GM18508 (cell line): ENCODE results near the gene GCLC.

ENCODE experiments used
- ATAC-seq: cut with Tn5 transposase; IDR thresholded peaks from one replicate; pipeline ENCODE4 v1.9.1; 2021; ENCODE audit warnings: moderate number of reproducible peaks; ENCODE audit not compliant: insufficient read depth, unreplicated experiment

Gene GCLC

DNA sequence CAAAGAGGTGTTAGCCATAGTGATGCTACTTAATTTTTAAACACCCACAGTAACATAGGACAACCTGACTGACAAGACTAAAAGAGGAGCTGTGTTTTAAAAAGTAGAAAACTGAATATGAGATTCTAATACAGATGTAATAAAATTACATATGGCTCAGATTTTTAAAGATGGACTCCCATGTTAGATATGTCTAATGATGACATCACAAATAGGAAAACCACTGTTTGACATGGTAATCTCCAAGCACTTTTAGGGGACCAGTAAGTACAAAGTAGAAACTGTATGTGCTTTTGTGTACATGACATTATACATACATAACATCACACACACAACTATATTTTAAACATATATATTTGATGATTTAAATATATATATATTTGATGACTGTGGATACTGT is 16.8 kb downstream of the GCLC start:
- ATAC-seq, result no peak

DNA sequence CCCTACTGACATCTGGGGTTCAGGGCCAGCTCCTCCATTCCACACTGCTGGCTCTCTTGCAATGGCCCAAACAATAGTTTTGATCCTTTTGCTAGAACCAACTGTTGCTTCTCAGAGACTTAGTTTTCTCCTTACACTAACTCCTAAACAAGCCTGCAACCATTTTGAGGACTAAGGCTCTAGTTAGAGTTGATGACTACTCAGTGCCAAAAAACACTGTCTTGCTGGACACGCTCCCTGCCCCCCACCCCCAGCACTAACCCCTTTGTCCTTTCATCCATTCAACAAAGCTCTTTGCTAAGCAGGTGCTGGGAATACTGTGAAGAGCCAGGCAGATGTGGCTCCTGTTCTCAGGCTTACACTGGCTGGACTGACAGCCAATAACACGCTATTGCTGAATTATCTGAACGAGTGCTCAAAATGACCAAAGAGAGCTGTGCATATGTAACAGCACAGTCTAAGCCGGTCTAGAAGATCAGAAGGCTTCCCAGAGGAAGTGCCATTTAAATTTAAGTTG is 17.6 kb downstream of the GCLC start:
- ATAC-seq, result no peak

DNA sequence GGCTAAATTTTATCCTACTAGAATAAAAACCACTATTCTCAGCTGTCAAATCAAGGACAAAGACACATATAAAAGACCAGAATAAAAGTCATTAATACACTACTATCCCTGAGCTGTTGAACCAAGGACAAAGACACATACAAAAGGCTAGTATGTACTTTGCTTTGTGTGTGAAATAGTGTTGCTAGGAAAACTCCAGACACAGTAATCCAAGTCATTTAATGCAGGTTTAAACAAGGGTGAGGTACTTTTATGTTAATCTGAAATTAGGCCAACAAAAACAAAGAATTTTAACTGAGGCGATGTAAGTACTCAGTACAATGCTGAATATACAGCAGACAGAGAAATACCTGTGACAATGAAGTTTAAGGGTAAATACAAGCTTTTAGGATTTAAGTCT is 18.9 kb downstream of the GCLC start:
- ATAC-seq, result no peak

DNA sequence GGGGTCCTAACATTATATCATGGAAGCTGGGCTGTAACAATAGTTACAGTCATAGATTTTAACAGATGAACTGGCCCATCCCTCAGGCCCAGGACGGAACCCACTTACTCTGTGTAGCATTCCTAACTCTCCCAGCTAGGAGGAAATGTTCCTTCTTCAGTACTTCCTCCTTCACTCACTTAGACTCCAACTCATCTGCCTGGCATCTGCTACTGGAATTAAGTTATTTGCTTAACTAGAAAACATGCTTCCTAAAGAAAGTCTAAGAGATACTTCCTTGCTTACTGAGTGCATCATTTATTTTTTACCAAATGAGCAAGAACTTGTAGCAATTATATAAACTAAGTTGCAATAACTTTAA is 20.5 kb downstream of the GCLC start:
- ATAC-seq, result no peak

DNA sequence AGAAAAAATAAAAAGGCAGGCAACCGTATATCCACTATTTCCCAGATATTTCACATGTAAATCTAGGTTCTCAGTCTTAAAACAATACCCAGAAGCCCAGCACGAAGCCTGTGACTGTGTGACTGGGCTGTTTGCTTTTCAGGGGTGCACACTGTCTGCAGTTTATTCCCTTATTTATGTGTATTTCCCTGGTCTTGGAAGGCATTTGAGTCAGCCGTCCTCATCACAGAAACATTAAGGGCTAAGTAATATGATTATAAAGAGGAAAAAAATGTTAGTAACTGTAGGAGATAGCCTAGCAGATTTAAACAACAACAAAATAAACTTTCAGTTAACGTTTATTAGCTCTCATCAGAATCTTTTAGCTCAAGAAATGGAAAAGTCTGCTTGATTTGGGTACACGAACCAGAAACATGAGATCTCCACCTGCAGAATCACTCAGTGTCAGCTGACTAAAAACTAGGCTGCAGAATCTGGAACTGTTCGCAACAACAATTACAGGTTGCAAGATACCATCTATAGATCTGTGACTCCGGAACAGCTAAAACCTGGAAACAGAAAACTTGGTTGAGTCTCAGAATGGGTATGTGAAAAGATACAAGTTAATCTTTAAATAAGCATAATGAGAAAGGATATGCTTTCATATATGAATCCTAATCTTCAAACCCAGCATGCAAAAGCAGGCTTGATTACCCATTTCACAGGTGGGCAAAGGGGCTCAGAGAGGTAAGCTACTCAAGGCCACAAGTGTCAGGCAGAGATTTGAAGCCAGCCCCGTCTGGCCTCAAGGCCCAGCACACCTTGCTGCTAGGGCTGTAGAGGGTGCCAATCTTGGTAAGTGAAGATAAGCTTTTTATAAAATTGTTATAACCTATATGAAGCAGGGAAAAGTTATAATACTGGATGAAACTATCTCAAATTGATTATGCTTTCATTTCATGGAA is 21.1 kb downstream of the GCLC start:
- ATAC-seq, result no peak

DNA sequence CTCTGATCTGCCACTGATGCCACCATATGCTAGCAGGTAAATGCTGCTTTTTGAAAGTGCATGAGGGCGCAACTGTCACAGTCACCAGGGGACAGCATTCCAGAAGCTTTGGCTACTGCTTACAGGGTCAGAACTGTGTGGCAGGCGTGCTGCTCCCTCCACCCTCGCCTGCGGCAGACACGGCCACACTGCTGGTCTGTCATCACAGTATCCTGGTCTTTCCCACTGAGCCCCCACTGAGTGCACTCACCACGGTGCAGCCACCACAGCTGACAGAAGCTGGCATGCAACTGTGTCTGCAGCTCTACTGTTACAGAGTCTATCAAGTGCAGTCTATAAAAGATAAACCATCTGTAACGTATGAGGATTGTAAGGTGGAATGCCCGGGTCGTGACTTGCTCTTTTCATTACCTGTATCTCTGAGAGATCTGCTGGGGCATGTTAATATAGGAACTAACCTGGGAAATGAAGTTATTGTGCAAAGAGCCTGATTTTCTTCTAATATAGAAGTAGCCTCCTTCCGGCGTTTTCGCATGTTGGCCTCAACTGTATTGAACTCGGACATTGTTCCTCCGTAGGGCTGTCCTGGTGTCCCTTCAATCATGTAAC is 24.5 kb downstream of the GCLC start:
- ATAC-seq, result no peak

DNA sequence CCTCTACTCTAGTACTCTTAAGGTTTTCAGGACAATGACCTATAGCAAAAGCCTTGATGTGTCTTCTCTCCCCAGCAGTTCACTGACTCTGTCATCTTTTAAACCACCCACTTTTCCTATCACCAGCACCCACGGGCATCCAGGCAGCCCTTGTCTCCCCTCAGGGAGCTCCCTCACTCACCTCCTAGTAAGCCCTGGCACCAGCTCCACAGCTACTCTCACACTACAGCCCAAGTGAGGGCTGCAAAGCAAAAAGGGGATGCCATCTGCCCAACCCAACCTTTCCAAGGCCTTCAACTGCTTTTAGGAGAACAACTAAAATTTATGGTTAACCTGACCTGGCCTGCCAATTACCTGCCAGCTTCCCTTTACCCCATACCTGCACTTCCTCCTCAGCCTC is 26.0 kb downstream of the GCLC start:
- ATAC-seq, result no peak

DNA sequence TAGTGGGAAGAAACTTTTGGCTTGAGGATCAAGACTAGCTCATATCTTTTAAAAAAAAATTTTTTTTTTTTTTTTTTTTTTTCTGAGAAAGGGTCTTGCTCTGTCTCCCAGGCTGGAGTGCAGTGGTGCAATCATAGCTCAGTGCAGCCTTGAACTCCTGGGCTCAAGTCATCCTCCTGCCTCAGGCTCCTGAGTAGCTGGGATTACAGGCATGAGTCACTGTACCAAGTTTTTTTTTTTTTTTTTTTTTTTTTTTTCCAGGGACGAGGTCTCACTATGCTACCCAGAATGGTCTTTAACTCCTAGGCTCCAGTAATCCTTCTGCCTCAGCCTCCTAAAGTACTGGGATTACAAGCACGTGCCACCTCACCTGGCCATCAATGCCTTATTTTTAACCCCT is 27.9 kb downstream of the GCLC start:
- no peak for ATAC-seq

DNA sequence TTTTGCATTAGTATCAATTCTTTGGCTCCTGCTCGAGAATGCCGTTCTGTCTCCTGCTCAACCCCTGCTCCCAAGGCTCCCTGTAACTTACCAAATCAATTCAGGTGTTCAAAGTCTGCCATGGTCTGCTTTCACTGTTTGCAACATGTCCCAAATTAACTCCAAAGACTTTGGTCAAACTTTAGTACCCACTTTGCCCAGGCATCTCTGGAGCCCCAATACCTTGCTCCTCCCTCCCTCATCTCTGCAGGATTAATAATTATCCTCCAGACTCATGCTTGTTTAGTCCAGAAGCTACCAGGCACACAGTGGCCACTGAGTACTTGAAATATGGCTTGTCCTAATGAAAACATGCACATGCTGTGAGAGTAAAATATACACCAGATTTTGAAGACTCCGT is 30.2 kb downstream of the GCLC start:
- ATAC-seq, result no peak

DNA sequence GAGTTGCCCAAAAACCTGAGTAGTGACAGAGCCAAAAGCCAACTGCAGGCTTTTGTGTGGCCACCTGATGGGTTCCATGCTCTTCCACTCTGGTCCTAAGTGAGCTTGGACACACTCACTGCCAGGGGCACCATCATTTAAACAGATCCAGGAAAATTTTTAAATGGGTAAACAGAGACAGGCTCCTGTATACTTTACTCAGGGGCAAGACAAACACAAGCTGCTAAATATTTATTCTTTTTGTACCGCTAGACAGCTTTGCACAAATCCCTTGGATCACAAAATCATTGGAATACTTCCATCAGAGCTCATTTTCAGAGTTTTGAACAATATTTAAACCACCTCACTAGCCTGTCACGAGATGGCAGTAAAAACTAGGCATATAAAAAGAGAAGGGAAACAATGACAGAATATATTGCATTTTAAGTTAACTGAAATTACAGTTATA is 31.4 kb downstream of the GCLC start:
- ATAC-seq, result no peak

DNA sequence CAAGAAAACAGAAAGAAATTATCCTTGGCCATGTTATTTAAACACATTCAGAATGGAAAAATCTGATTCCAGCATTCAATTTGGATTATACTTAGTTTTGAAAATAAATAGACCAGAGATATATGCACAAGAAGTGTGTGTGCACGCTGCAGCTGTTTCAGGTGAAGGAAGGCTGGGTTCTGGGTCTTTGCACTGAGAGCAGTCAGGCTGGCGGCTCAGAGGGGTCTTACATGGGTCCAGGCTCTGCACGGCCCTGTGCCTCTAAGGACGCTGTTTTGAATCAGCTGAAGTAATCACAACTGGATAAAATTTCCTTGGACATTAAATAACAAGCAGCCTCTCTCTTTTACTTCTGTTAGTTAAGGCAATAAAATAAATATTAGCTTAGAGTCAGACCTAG is 31.8 kb downstream of the GCLC start:
- no peak for ATAC-seq

DNA sequence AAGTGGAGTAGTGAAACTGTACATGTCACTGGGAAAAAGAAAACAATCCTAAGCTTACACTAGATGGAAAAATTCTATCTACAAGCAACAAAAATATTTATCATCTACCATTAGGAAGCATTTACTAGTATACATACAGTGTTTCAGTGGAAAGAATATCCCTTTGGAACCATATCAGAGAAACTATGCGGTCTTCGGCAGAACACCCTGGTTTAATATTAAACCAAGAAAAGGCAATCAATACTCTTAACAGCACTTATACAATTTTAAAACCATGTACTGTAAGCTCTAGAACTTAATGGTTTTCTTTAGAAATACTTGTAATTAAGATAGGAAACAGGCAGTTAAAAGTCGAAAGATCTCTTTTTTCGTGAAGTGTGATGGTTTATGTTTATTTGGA is 32.3 kb downstream of the GCLC start:
- no peak for ATAC-seq

DNA sequence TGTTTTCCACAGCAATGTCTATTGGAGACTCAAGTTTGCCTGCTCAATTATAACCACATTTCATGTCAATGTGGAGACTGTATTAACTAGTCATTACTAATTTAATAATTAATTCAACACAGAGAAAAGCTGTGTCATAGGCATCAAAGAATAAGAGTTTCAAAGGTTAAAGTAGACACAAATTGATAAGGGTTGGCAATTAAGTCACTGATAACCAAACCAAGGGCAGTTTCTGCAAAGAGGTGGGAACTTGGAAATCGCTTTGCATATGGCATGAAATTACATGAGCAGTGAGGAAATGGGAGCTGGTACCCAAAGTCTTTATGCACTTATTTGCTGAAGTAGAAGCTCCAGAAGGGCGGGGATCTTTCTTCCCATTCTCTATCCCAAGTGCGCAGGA is 34.2 kb downstream of the GCLC start:
- no peak for ATAC-seq

DNA sequence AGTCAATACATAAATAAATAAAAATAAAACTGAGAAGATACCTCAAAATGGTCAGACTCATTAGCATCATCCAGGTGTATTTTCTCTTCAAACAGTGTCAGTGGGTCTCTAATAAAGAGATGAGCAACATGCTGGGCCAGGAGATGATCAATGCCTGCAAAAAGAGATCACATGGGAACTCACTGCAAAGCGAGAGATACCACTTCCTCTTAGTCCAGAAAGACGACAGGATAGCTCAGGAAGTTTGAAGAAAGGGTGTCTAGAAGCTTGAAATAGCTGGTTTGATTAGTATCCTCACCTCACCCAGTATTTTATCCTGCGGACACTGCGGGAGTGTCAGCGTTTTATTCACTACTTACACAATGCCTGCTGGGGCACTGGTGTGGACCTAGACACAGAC is 38.0 kb downstream of the GCLC start:
- no peak for ATAC-seq

DNA sequence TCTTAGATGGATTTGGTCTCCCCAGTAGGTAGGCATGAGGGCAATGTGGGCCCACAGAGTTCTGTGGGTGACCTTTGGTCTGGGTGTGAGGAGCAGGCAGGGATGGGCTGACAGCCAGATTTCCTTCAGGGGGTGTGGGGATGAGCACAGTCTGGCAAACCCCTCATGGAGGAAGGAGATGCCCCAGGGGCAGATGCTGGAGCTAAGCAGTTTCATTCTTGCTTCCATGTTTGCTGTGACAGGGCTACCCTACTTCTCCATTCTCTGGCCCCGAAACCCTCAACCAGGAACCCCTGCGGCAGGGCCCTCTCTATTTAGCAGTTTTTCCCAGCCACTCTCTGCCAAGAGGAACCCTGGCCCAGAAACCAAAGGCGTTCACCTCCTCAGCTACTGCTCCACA is 40.4 kb downstream of the GCLC start:
- ATAC-seq, result no peak

DNA sequence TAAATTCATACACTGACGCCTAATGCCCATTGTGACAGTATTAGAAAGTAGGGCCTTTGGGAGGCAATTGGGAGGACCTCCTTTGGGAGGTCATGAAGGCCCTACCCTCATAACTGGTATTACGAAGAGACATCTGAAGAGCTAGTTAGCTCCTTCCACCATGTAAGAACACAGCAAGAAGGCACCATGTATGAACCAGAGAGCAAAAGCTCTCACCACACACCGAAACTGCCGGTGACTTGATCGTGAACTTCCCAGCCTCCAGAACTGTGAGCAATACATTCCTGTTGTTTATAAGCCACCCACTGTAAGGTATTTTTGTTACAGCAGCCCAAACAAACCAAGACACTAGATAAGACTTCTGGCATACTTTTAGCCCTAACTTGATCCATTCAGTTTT is 41.8 kb downstream of the GCLC start:
- no peak for ATAC-seq

DNA sequence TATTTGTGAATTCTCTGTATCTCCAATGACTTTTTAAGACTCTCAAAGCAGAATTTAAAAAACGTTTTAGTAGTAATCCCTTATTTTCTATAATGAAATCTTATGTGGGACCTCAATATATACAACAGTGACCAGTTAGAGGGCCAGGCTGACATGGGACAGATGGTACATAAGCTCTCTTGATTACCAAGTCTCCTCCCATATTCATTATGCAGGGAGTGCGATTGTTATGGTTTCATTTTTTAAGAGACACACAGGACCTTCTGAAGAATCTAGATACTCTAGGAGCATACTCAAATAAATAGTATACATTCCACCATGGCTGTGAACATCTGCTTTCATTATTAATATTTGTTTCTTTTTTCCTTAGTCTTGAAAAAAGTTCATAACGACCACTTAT is 43.5 kb downstream of the GCLC start:
- no peak for ATAC-seq

DNA sequence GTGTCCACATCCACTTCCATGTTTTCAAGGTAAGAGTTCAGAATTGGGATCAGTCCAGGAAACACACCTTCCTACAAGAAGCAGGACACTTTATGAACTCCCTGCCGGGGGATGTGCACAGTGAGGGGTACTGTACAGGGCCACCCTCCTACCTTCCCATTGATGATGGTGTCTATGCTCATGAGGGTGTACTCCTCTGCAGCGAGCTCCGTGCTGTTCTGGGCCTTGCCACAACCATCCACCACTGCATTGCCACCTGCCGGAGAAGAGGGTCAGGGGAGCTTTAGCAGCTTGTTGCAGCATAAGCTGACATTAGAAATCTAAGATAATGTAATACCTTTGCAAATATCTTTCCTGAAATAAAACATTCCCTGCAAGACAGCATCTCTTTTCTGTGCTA is 44.8 kb downstream of the GCLC start:
- ATAC-seq, result no peak

DNA sequence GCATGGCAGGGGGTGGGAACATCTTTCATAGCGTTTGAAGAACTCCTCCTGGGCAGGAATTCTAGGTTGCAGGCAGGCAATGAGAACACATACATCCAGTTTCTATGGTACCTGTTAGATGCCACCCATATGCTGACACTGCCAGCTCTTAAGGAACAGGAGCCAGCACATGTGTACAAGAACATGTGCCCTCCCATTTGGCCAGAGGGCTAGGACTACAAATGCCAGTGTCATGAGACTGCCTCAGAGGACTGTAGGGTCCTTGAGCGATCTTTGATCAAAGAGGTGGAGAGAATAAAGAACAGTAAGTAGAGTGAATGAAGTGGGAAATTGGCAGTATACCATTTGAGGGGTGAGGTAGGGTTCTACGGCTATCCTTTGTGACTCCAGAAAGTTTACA is 45.8 kb downstream of the GCLC start:
- ATAC-seq, result no peak

DNA sequence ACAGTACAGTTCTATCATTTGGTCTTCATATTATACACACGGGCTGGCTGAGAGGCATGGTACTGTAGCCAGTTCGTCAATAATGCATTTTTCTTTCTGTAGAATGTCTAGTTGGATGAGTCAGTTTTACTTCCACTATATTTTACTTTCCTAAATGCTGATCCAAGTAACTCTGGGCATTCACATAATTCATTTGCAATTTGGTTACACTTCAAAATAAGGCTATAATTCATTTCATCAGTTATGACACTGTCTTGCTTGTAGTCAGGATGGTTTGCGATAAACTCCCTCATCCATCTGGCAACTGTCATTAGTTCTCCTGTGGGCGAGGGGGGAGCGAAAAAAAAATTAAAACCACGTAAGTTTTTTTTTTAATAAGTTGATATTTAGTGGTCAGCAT is 46.3 kb downstream of the GCLC start:
- no peak for ATAC-seq

DNA sequence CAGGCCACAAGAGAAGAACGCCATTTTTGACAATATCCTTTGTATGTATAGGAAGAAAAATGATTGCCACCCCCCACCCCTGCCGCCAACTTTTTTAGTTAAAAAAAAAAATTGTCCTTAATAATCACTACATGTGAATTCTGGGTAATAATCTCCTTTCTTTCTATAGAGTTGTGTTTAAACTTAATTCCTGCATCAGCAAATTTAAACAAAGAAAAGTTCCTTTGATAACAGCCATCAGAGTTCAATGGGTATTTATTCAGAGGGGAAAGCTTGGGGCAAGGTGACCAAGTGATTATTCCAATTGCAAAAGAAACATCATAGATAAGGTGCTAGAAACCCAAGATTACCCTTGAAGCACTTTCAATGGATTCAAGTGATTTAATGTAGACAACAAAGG is 47.0 kb downstream of the GCLC start:
- ATAC-seq, result no peak
